Left ventricle myocardium superior (tissue), 1 donor: ENCODE measurements around the gene AAK1. TPM values are rescaled to one million over a fixed set of nuclear protein-coding genes. Genes with fewer than 3 reads are reported as not detected.
"Not testable (repeated sequence)": the region's sequence is repeated elsewhere in the genome, so short reads cannot be mapped to it uniquely, and the experiment has no call there.

Experiments
- ATAC-seq: fragments of 200-7000 bp; cut with Tn5 transposase; one replicate; pipeline ENCODE4 v1.9.1; 2020; ENCODE audit warnings: mild to moderate bottlenecking, moderate library complexity
- DNase-seq: peaks from one replicate; pipeline ENCODE4 v3.0.0-alpha.2; 2020
- intact Hi-C: fragments of 100-400 bp; cut with micrococcal nuclease; formaldehyde crosslinking; loops from one replicate; pipeline ENCODE4 v1.11.0; 2022
- total RNA-seq: library from RNA; stranded (reverse); fragmentation: NEBNext Ultra II Directional; extraction: Animal tissue kit (Norgen Biotek cat#: 25700); gene quantifications from one replicate; pipeline ENCODE4 v1.2.1, GENCODE V29; 2021
- donor health status: DM: no; HTN: yes; CAD: no; lungs with severe emphysema.

The AAK1 gene
- total RNA-seq, 1 donor from 2014 or later: 91.1 TPM

DNA sequence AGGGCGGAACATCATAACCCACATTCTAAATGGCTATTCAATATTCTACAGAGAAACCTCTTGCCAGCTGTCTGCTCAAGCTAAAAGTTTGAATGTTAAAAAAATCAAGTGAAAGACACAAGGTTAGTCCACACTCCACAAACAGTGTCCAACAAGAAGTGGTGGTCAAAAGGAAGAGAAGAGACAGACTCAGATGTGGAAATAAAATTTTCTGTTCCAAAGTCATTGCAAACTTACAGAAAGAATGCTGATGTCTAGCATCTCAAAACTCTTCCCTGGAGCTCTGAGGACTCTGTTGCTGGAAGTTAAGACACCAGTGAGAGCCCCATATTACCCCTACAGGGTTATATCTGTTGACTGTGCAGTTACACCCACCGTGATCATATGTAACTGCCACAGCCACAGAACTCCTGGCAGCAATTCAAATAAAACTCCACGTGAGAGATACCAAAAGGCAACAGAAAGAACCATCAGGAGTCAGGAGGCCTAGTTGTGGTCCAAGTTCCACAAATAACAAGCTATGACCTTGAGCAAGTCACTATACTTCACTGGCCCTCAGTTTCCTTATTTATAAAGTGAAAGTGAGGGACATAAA lies 60.9 kb downstream of the AAK1 start:
- DNase-seq (no peak), ATAC-seq (peak; percentile 84)
- intact Hi-C loops: no loop called here

DNA sequence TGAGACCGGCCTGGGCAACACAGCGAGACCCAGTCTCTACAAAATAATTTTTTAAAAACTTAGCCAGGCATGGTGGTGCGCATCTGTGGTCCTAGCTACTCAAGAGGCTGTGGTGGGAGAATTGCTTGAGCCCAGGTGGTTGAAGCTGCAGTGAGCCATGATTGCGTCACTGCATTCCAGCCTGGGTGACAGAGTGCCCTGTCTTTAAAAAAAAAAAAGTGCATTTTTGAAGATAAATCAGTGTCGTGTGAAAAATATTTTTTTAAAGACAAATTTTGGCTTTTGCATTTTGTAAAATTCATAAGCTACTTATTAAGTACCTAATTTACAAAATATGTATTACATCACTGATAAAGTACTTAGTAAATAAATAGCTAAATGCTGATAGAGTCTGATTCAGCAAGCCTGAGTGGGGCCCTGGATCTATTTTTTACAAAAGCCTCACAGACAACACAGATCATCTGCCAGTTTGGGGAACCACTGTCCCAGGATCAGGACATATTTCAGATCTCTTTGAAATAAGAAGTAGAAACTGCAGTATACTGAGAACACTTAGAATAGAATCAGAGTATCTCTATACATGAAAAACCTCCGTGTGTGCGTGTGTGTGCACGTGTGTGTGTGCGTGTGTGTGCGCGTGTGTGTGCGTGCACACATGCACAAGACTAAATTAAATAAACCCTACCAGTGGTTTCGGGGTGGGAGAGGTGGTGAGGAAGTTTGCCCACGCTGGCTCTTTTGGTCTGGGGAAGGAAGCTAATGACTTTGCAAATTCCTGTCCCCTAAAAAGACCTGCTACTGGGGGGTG lies 61.6 kb downstream of the AAK1 start:
- intact Hi-C loops: no loop called here
- DNase-seq (no peak), ATAC-seq (peak; percentile 33)

DNA sequence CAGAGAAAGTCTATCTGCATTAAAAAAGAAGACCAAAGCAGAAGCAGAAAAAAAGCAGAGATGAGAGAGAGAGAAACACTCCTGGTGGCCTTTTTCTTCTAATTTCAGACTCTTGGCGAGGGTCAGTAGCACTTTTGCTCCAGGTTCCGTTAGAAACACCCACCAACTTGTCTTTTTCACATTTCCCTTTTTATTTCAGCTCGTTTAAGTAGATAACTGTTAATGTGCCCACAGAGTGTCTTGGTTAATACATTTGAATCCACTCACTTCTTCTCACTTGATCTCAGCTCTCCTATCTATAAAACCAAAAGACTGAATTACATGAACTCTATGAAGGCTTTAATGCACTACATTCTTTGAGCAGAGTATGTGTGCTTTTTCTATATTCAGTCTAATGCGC lies 63.1 kb downstream of the AAK1 start:
- DNase-seq: no peak
- ATAC-seq: no peak
- intact Hi-C loops: no loop called here

DNA sequence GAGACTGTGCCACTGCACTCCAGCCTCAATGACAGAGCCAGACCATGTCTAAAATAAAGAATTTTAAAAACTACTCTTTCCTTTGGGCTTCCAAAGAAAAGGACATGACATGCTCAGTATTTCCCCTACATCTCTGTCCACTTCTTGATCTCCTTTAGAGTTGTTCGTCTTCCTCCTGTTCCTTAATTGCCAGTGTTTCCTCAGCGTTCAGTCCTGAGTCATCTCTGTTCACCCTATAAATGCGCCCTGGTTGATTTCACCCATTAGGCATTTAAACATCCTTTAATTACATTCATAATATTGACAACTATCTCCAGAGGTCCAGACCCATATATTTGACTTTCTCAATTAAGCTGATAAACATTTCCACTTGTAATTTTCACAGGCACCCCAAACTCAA lies 64.0 kb downstream of the AAK1 start:
- ATAC-seq (no peak), DNase-seq (no peak)
- intact Hi-C loops: no loop called here

DNA sequence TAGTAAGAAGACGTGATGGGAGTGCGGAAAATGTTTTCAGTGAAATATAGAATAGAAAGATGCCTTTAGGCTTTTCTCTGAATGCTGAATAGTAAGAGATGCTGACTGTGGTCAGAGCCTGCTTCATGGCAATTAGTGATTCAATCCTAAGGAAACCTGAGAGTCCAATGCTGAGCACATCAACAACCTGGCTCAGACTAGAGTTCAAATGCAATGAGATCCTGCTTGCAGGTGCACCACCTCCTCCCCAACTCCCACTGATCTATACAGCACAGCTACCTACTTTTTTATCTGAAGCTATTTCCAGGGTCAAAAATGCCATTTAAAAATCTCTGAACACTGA lies 65.4 kb downstream of the AAK1 start:
- ATAC-seq (no peak), DNase-seq (no peak)
- intact Hi-C loops: no loop called here

DNA sequence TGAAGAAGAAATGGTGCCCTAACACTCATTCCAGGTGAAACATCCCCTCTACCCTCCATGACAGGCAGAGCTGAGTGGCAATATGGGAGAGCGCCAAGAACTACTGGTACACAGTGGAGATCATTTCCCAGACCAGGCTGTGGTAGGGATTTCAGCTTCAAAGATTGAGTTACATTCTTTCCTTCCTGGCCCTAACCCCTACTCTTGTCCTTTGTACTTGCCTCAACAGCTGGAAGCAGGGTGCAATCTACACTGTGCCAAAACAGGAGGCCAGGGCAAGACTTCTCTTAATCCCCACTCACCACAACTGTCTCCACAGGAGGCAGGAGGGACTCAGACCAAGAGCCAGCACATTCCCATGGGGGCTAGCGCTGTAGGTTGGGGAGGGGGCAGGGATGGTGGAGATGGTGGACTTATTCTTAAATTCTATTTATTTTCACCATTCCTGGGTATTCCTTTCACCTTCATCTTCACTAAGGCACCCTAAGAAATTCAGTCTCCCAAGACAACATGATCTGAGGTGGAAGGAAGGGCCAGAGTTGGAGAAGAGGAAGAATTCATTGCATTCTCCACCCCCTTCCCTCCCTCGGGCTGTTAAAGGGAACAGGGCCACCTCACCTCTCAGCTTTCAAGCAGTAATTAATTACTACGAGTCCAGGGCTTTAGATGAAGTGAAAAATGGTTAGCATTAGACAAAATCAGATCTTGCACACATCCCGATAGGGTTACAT lies 65.9 kb downstream of the AAK1 start:
- intact Hi-C loops: no loop called here
- no peak for DNase-seq
- peak; percentile 46 for ATAC-seq

DNA sequence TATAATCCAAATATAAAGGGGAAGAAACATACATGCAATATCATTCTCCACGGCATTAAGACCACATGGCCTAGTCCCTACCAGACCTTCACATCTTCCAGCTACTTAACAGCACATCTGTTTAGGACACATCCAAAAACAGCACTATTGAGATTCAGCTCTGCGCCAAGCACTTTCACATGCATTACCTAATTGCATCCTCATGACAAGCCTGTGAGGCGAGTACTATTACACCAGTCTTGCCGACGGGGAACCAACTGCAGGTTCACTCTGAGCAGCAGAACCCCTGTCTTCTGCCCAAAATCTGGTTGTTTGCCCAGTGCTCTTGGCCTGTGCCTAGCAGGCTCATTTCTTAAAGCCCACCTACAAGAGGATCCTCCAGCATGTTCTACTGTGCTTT lies 66.7 kb downstream of the AAK1 start:
- DNase-seq (no peak), ATAC-seq (peak; percentile 49)
- intact Hi-C loops: no loop called here

DNA sequence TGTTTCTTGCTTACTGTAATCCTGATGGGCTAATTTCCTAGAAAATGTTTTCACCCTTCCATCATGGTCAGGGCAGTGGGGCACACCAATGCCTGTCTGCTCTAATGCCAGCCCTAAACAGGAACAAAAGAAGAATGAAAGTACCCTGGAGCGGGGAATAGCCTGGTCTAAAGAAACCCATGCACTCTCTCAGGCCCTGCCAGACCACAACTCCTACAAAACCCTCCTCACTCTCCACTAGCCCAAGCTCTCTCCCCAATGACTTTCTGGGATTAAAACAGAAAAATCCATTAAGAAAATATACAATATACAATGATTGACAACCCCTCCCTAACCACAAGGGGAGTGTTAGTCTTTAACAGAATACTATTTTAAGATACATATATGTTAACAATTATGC lies 67.6 kb downstream of the AAK1 start:
- DNase-seq (no peak), ATAC-seq (no peak)
- intact Hi-C loops: no loop called here

DNA sequence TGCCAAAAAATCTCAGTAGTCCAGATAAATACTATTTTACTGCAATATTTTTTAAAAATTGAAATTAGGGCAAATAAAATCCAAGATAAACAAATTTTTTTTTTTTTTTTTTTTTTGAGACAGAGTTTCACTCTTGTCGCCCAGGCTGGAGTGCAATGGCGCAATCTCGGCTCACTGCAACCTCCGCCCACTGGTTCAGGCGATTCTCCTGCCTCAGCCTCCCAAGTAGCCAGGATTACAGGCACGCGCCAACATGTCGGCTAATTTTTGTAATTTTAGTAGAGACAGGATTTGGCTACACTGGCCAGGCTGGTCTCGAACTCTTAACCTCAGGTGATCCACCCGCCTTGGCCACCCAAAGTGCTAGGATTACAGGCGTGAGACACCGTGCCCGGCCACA lies 68.2 kb downstream of the AAK1 start:
- DNase-seq, ATAC-seq, intact Hi-C loops: not testable (repeated sequence)

DNA sequence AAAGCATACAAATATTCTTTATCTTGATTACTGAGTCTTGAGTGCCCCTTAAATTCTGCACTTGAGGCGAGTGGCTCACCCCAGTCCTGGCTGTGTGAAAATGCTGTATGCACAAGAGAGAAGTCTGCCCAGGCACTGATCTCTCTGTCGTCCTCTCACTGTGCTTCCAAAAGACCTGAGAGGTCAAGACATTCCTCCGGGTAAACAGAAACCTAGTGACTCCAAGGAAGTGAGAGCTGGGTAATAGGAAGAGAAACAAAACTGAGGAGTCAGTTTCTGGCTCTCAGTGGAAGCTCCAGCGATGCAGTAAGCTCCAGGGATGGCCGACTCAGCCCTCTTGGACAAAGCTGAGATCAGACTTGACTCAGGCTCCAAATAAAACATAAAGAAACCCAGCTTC lies 70.9 kb downstream of the AAK1 start:
- intact Hi-C loops: no loop called here
- DNase-seq: no peak
- peak; percentile 48 for ATAC-seq

DNA sequence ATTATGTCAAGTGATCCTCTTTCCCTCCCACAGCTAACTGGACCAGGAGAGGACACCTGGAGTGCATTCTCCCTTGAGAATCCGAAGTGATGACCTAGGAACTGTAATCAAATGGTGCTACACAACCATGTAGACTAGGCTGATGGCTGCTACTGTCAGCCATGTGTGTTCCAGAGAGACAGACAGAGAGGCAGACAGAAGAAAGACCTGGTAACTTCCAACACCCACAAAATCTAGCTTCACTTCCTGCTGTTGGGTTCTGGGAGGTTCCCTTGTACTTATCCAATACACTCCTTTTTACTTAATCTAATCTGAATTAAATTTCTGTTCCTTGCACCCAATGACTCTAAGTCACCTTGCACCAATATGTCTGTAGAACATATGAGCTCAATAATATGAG lies 72.3 kb downstream of the AAK1 start:
- intact Hi-C loops: no loop called here
- ATAC-seq (no peak), DNase-seq (no peak)

DNA sequence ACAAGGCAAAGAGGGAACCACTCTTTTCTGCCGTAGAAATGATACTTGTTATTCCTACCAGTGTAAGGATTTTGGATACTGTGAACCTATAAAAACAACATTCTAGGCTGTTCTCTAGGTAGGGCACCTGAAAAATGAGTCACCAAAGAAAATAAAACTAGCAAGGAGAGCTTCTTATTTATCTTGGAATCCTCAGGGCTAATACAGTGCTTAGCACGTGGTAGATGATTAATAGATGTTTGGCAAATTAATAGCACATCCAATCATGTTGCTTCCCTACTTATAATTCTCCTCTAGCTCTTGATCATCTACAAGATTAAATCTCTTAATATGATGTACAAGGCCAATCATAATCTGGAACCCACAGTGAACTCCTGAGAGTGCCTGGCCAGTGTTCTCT lies 73.1 kb downstream of the AAK1 start:
- intact Hi-C loops: no loop called here
- no peak for ATAC-seq
- DNase-seq: no peak

DNA sequence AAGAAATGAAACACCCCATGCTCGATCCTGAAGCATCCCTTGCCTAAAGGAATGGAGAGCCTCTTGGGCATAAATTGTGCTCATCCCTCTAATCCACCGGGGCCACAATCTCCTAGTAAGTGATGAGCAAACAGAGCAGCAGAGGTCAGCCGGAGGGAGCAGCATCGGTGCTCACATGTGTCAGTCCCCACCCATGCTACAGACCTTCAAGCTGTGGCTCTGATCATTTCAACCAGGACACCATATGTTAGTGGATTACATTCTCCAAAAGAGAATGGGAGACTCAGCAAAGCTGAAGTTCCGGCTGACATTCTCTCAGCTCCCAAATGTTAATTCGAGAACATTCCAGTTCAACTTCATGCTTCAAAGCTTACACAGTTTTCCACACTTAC lies 75.6 kb downstream of the AAK1 start:
- ATAC-seq (peak; percentile 6), DNase-seq (no peak)
- intact Hi-C loops: loop anchor here (10.0 kb wide), 2 partner anchors 77 to 147 kb away; partner anchors contain the start of gene AAK1

DNA sequence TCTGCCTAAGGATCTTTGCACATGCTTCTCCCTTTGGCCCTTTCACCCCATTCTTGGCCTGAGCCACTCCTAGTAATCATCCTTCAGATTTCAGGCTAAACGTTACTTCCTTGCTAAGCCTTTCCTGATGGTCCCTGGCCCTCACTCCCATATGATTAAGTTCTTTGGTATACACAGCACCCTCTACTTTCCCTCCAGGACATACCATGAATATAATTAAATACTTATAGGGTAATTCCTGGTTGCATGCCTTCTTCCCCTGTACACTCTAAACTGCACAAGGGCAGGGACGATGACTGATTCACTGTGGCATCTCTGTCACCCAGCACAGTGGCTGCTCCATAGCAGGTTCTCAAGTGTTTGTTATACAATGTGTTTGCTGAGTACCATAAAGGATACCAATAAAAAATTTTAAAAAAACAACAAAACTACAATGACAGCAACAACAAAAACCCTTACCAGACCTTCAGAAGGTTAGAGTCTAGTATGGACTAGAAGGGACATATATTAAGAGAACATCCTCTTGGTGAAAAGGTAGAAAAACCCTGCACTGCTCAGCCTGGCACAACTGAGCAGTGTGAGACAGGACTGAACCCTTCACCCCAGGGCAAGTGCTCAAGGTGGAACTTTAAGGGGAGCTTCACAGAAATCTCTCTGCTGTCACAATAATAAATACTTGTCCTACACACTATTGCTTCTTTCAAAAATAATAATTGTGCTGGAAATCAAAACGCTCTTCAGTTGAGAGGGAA lies 76.2 kb downstream of the AAK1 start:
- ATAC-seq (peak; percentile 75), DNase-seq (no peak)
- intact Hi-C loops: loop anchor here (10.0 kb wide), 2 partner anchors 77 to 147 kb away; partner anchors contain the start of gene AAK1

DNA sequence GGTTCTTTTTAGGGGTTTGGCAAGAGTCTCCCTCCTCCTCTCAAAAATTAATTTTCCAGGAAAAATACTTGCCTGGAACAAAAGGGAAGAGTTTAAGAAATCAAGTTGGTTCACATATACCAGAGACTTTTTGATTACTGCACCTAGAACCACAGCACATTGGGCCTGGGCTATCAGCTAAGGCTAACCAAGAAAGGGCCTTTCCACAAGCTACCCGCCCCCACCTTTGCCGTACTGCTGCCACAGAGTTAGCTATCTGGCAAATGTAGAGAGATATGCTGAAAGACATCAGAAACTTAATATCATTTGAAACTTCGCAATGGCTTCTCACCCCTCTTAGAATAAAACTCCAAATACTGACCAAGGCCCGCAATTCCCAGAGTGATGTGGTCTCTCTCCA lies 76.9 kb downstream of the AAK1 start:
- DNase-seq (no peak), ATAC-seq (peak; percentile 7)
- intact Hi-C loops: loop anchor here (10.0 kb wide), 2 partner anchors 78 to 148 kb away; partner anchors contain the start of gene AAK1

DNA sequence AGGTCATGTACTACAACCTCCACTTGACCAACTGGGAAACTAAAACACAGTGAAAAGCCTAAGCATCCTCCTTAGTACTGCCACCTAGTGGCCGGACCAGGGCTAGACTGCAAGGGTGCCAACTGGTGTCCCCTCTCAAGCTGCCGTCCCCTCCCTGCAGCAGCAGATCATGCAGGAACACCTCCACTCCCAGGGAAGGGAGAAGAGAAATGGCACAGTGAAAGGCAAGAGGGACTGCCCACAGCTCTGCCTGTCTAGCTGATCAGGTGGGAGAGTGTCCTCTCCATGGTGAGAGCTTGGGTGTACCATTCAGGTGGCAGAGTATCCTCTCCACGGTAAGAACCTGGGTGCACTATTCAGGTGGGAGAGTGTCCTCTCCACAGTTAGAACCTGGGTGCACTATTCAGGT lies 78.1 kb downstream of the AAK1 start:
- DNase-seq: peak; percentile 57
- peak; percentile 42 for ATAC-seq
- intact Hi-C loops: loop anchor here (10.0 kb wide), 2 partner anchors 79 to 149 kb away; partner anchors contain the start of gene AAK1

DNA sequence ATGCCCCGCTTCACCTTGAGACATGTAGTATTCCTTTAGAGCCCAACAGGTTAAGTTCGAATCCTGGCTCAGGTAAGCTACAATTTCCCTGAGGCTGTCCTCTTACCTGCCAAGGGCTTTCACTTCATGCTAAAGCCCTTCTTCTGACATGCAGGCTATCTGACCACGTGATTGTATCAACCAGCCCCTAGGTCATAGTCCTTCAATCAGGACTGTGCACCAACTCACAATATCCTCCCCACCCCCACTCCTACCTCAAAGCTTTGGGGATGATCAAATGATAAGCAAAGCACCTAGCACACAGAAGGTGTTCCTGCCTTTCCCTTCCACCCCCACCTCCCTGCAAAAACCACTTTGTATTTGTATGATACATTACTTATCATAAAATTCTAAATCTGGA lies 78.9 kb downstream of the AAK1 start:
- DNase-seq (no peak), ATAC-seq (no peak)
- intact Hi-C loops: loop anchor here (10.0 kb wide), 2 partner anchors 80 to 150 kb away; partner anchors contain the start of gene AAK1

DNA sequence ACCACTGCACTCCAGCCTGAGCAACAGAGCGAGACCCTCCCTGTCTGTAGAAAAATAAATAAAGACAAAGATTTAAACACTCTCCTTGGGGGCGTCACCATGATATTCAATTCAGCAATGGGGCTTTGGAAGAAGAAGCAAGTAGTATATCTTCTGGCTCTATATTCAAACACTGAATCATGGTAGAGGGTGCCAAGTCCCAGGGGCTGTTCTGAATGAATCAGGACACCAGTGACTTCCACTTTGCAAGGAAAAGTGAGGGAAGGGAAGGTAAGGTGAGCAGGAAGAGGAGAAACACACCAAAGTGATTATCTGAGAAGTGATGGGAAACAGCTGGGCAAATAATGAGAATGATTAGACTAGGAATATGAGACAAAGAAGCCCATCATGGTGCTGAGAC lies 80.5 kb downstream of the AAK1 start:
- ATAC-seq: no peak
- intact Hi-C loops: loop anchor here (10.0 kb wide), 2 partner anchors 82 to 152 kb away; partner anchors contain the start of gene AAK1

DNA sequence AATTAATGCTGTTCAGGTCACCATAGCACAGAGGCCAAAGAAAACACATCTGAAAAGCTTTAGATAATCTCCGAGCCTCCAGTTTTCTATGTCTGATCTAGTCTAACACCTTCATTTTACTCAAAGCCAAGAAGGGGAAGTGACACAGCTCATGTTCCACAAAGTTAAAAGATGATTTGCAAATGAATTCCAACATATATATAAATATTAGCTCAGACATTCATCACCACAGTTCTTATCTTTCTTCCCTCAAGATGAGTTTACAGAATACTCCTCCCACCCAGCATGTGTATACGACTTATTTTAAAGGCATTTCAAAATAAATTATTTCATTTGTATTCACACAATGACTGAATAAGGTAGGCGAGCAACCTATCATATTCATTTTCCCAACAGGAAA lies 82.4 kb downstream of the AAK1 start:
- no peak for DNase-seq
- no peak for ATAC-seq
- intact Hi-C loops: loop anchor here (10.0 kb wide), 2 partner anchors 84 to 154 kb away; partner anchors contain the start of gene AAK1

More for the DNA sequence above, 80.5 kb downstream of the AAK1 start:
- no peak for DNase-seq
